HG03432 (cell line): ENCODE measurements around the gene SLC24A2.
"Not testable (repeated sequence)": the region's sequence is repeated elsewhere in the genome, so short reads cannot be mapped to it uniquely, and the experiment has no call there.

ENCODE experiments used
- ATAC-seq: cut with Tn5 transposase; IDR thresholded peaks from one replicate; pipeline ENCODE4 v1.9.1; 2021; ENCODE audit warnings: mild to moderate bottlenecking, moderate library complexity; ENCODE audit not compliant: unreplicated experiment

Gene SLC24A2

DNA sequence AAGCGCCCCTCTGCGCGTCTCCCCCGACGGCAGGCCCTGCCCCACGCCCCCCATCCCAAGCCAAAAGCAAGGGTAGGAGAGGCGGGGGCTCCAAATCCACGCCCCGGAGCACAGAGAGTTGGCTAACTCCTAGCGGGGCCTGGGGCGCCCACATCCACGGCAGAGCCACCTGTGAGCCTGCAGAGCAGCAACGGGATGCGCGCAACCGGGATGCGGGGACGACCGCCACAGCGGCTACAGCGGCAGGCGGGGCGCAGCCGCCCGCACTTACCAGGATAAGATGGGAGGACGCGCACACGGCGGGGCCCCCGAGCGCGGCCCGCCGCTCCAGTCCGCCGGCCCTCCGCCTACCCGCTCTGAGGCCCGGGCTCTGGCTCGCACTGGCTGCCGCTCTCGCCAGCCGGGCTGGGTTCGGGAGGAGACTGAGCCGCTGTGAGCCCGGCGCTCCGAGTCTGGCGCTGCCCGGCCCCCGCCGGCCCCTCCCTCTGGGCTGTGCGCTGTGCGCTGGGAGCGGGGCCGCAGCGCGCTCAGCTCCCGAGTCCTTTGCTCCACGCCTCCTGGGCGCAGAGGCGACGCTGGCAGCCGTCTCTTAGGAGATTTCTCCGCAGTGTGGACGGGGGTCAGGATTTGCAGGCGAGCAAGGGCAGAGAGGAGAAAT lies at the start of gene SLC24A2:
Gene SLC24A2, minus strand, starts transcription at position 424 of the 658 bp plus-strand sequence.
- ATAC-seq: no peak

DNA sequence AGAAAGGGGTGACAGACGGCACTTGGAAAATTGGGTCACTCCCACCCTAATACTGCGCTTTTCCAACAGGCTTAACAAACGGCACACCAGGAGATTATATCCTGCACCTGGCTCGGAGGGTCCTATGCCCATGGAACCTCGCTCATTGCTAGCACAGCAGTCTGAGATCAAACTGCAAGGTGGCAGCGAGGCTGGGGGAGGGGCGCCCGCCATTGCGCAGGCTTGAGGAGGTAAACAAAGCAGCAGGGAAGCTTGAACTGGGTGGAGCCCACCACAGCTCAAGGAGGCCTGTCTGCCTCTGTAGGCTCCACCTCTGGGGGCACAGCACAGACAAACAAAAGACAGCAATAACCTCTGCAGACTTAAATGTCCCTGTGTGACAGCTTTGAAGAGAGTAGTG lies 44.5 kb upstream of the SLC24A2 start:
- ATAC-seq: not testable (repeated sequence)

- no peak for ATAC-seq
These were observed 42.0 kb upstream of the SLC24A2 start for GRCh38 chr9:19830796-19831195.

- ATAC-seq: no peak
These were observed 39.8 kb upstream of the SLC24A2 start for GRCh38 chr9:19828576-19829109.

DNA sequence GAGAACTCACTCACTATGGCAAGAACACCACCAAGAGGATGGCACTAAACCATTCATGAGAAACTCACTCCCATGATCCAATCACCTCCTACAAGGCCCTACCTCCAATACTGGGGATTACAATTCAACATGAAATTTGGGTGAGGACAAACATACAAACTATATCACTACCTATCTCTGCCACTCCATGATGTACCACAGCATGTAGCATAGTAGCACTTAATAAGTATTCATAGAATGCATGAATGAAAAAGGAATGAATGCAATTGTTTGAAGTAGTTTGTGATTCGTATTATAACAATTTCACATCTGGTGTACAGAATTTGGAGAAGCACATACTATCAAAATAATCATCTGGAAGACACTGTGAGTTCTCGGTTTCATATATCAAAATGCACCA lies 27.9 kb upstream of the SLC24A2 start:
- no peak for ATAC-seq

- no peak for ATAC-seq
These were observed 23.4 kb upstream of the SLC24A2 start for GRCh38 chr9:19812194-19812593.

DNA sequence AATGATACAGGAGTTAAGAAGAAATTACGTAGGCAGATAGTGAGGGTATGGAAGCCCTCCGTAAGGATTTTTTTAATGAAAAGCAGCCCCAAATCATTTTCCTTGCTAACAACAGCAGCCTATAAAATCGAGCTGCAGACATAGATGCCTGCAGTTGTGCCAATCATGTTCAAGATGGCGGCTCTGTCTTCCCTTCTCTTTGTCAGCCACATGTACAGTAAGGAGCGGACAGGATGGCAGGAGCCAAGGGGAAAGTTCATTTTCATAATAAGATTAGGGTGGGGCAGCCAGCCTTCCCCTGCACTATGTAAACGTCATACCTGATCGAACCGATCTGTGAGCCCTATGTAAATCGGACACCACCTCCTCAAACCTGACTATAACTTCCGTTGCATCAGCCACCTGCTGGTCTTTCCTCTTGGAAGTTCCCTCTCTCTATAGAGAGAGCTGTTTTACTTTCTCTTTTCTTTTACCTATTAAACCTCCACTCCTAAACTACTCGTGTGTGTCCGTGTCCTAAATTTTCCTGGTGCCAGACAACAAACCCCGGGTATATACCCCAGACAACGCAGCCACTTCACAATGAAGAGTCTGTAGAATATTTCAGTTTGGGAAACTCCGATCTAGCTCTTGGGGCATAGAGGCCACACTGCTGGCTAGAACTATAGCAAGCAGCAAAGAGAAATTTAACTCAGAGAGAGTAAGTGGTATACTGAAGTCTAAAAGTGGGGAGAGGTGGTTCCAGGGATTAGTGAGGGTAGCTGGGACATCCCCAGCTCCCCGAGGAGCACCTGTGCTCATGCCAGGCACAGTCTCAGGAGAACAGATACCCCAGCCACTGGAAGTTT lies 20.8 kb upstream of the SLC24A2 start:
- ATAC-seq: no peak

DNA sequence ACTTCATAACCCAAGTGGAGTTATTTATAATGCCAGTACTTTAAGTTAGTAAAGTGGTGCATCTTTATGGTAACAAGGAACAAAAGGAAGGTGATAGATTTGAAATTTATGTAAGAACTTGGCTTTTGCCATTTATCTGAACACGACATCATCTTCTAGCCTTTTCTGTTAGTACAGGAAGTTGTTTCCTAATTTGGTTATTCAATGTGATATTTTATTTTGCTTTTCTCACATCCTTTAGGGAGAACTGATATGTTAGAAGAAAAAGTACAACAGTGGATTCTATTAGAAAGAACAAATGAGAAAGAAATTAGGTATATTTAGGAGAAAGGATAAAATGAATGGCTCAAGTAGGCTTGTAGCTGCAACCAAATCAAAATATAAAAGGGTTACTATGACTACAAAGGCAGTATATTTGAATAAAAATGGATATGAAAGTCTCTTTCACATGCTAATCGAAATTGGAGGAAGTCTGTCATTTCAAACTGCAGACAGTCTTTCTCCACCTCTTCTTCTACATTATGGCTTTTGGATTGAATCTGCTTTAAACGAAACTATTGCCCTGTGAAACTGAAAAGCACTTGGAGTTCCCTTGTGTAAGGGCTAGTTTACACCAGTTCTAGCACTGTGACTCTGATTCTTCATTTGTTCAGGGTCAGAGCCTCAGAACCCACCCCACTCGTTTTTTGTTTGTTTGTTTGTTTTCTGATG lies 18.5 kb upstream of the SLC24A2 start:
- no peak for ATAC-seq

DNA sequence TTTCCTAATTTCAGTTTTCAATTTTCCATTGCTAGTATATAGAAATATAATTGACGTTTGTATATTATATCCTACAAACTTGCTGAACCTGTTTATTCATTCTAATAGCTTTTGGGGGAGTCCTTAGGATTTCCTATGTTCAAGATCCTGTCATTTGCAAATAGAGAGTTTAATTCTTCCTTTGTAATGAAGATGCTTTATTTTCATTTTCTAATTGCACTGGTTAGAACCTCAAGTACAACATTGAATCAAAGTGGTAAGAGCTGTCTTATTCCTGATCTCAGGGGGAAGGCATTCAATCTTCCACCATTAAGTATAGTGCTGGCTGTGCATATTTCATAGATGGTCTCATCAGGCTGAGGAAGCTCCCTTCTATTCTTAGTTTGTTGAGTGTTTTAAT lies 15.6 kb upstream of the SLC24A2 start:
- no peak for ATAC-seq

- ATAC-seq: no peak
These were observed 12.0 kb upstream of the SLC24A2 start for GRCh38 chr9:19800884-19801283.

GRCh38 chr9:19799784-19800183 lies 10.9 kb upstream of the SLC24A2 start:
- ATAC-seq: no peak

- ATAC-seq: no peak
These were observed 685 bp downstream of the SLC24A2 start for GRCh38 chr9:19788152-19788551.

DNA sequence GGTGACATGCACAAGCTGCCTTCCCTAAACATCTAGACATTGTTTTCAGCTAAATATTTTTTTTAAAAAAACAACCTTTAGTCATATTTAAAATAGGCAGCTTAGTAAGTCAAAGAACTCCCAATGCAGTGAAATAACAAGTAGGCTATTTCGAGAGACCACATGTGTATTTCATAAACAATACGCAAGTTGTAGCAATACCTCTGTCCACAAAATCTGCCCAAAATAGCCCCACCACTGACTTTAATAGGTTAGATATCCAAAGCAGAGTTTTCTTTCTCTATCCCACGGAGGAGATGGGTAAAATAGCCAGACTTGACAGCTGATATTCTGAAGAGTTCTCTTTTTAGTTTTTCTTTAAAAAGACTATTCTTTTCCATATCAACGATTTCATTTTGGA lies 1.2 kb downstream of the SLC24A2 start:
- no peak for ATAC-seq

DNA sequence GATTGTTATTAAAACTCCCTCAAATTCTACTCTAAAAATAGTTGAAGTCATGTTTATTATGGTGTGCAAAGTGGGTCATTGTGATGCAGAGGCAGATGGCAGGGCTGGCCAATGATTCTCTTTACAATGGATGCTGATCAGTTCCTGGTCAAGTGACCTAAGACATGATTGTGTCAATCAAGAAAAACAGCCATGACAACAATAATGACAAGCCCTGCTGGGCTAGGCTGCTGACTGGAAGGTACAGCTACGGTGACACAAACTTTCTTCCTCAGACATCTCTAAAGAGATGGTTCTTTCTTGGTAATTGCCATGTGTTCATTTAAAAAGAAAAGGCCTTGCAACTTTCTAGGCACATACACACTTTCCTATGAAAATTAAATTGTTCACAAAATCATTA lies 3.6 kb downstream of the SLC24A2 start:
- ATAC-seq: no peak

DNA sequence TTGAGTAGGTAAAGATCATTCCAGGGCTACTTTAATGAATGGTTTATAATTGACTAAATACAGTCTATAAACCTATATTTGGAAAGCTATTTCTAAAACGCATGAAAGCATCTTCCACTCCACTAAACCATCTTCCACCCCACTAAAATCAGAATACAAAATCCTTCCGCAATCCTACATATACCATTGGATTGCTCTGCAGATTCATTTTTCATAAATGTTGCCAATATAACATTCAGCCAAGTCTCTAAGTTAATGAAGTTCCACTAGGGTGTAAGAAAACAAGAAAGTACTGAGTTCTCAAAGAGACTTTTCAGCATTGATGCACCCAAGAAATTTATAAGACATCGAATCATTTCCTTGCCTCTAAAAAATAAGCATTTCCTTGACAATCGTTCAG lies 4.7 kb downstream of the SLC24A2 start:
- no peak for ATAC-seq

- ATAC-seq: no peak
These were observed 5.3 kb downstream of the SLC24A2 start for GRCh38 chr9:19783500-19783899.

DNA sequence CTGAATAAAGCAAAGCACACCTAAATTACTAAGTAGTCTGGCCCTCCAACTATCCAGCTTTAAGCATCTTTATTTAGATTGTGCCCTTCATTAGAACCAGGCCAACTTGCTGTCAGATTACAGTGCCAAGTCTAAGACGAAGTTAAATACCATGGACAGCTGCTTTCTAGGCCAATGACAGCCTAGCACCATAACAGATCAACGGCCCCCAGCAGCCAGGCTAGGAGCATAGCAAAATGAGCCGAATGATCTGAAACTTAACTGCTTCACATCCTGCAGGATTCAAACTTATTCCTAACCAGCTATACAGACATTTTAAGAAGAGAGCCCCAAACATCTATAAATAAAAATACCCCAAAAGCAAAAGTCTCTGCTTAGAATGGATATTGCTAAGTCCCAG lies 6.8 kb downstream of the SLC24A2 start:
- no peak for ATAC-seq

DNA sequence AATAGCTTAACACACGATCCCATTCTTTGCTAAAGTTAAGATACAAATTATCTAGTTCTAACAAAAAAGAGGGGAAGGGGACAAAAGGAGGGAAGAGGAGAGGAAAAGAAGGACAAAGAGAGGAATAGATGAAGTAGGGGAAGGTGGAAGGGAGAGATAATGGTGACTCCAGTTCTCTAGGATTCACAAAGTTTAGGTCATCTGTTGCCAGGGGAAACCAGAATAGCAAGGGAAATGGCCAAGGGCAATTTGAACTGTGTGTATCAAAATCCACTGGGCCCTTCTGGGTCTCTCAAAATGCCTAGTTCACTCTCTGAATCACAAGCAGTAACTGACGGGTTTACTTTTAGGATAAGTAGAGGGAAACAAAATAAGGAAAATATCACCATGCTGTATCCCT lies 7.6 kb downstream of the SLC24A2 start:
- ATAC-seq: no peak

DNA sequence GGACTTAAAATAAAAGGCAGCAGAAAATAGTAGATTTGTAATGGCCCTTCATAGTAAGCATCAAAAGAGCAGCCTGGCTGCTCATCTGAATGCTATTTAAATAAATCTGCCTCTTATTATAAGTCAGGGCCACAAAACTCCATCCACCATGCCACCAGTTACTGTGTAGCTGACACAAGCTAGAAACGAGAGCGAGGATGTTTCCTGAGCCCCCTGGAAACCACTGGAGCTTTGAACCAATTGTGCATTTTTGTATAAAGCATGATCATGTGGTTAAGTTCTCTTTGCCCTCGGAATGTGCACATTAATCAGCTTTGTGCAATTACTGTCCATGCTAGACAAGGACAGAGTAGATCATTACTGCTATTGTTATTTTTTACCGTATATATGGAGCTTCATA lies 17.4 kb downstream of the SLC24A2 start:
- ATAC-seq: no peak

DNA sequence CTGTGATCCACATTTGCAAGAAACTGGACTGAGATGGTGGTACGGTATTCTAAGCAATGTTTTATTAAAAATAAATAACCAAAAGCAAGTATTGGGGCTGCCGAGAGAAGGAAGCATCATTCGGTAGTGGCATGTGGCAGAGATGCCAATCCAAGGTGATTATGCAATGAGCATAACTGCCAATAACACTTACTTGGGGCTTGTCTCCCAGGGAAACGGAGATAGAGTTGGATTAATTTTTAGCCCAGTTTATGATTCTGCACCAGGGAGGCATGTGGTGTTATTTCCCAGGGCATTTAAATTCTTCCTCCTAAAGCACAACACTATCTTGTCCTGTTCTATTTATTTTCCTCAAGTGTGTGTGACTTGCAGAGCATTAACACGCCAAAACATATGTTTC lies 17.9 kb downstream of the SLC24A2 start:
- no peak for ATAC-seq

- ATAC-seq: no peak
These were observed 19.6 kb downstream of the SLC24A2 start for GRCh38 chr9:19769213-19769612.

DNA sequence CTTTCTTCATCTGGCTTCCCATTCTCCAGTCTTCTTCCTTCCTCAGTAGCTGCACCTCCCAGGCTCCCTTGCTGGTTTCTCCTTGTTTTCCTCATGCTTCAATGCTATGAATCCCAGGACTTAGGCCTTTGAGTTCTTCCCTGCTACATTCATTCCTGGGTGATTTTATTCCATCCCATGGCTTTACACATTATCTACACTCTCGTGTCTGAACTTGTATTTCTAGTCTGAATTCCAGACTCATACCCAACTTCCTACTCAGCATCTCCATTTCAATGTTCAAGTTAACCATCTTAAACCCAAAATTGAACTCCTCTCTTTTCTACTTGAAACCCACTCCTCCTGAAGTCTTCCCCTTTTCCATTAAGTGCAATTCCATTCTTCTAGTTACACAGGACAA lies 20.0 kb downstream of the SLC24A2 start:
- ATAC-seq: no peak
